HEK293T (cell line): Measurements from ENCODE around the gene ZNF367.

Source experiments
- ARNT ChIP-seq: fragments of 450-650 bp; IDR thresholded peaks from 2 replicates; pipeline ENCODE4 v1.6.1; 2017; ENCODE audit warnings: mild to moderate bottlenecking
- CTBP1 ChIP-seq: fragments of 450-650 bp; IDR thresholded peaks from 2 replicates; pipeline ENCODE4 v1.6.1; 2016; ENCODE audit warnings: borderline replicate concordance
- ELF4 ChIP-seq: fragments of 450-650 bp; IDR thresholded peaks from 2 replicates; pipeline ENCODE4 v1.6.1; 2017; ENCODE audit warnings: antibody characterized with exemption
- FOXA1 ChIP-seq: fragments of 450-650 bp; IDR thresholded peaks from 2 replicates; pipeline ENCODE4 v1.6.1; 2016; ENCODE audit warnings: mild to moderate bottlenecking
- FOXK2 ChIP-seq: fragments of 450-650 bp; IDR thresholded peaks from 2 replicates; pipeline ENCODE4 v1.6.1; 2016; ENCODE audit warnings: mild to moderate bottlenecking
- FOXM1 ChIP-seq: fragments of 450-650 bp; IDR thresholded peaks from 2 replicates; pipeline ENCODE4 v1.6.1; 2017; ENCODE audit warnings: mild to moderate bottlenecking, borderline replicate concordance
- PKNOX1 ChIP-seq: fragments of 450-650 bp; IDR thresholded peaks from 2 replicates; pipeline ENCODE4 v1.6.1; 2016
- SP1 ChIP-seq: fragments of 450-650 bp; IDR thresholded peaks from 2 replicates; pipeline ENCODE4 v1.6.1; 2017
- TARDBP ChIP-seq: fragments of 450-650 bp; IDR thresholded peaks from 2 replicates; pipeline ENCODE4 v1.6.1; 2016

DNA sequence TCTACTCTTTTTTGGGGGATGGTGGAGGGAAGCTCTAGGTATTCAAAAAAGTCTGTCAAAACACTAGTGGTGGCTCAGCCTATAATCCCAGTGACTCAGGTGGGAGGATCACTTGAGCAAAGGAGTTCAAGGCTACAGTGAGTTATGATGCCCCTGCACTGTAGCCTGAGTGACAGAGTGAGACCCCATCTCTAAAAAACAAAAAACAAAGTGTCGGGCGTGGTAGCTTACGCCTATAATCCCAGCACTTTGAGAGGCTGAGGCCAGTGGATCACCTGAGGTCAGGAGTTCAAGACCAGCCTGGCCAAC, 18.9 kb downstream of the ZNF367 start:
- TF ChIP-seq ELF4 (no peak), TARDBP (no peak), FOXK2 (no peak), FOXM1 (no peak), PKNOX1 (no peak), CTBP1 (no peak), ARNT (no peak), SP1 (no peak), FOXA1 (no peak)
